Limb (tissue), 2 donors: ENCODE results near the gene STAT5B.
"Not testable (repeated sequence)": the region's sequence is repeated elsewhere in the genome, so short reads cannot be mapped to it uniquely, and the experiment has no call there.

Source experiments
- DNase-seq, 2 donors: peaks; one replicate each; pipeline ENCODE4 v3.0.0-alpha.2; 2016; ENCODE audit errors: extremely low spot score in 2 of 2

The STAT5B gene

DNA sequence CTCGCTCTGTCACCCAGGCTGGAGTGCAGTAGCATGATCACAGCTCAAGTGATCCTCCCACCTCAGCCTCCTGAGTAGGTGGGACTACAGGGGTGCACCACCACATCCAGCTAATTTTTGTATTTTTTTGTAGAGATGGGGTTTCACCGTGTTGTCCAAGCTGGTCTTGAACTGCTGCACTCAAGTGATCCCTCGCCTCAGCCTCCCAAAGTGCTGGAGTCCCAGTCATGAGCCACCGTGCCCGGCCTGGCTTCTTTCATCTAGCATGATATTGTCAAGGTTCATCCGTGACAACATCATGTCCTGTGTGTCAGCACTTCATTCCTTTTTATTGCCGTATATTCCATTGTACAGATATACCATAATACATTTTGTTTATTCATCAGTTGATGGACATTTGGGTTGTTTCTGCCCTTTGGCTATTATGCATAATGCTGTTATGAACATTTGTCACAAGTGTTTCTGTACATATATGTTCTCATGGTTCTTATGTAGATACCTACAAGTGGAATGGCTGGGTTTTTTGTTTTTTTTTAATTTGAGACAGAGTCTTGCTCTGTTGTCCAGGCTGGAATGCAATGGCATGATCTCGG is 78.5 kb downstream of the STAT5B start:
- no peak for DNase-seq

DNA sequence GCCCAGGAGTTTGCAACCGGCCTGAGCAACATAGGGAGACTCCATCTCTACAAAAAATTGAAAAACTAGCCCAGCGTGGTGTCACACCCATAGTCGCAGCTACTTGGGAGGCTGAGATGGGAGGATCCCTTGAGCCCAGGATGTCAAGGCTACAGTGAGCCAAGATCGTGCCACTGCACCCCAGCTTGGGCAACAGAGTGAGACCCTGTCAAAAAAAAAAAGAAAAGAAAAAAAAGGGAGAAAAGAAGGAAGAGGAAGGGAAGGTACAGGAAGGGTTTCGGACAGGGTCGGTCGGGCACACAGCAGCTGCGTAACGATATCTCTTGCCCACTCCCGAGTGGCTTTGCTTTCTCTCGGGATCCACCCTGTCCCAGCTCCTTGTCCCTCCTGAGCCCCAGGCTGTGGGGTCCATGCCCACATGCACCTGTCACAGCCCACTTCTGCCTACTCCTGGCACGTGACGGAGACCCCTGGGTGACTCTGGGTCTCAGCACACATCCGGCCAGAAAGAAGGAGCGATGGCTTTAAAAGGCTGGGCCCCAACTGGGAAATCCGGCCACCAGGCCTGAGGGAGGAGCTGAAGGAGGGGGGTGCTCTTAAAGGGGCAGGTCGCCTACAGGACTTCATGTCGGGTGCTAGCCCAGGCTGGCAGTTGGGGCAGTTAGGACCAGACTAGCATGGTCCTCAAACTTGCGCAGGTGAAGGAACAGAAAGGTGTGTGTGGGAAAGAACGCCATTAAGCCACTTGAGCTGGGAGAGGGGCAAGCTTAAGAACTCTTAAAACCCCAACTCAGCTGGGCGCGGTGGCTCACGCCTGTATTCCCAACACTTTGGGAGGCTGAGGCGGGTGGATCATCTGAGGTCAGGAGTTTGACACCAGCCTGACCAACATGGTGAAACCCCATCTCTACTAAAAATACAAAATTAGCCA is 82.0 kb downstream of the STAT5B start, which contains the start of gene GHDC:
Gene GHDC, minus strand, starts transcription at position 526 of the 931 bp plus-strand sequence. CDS start 913 bp downstream, outside the sequence.
- DNase-seq = peak; percentile 77 to 83

DNA sequence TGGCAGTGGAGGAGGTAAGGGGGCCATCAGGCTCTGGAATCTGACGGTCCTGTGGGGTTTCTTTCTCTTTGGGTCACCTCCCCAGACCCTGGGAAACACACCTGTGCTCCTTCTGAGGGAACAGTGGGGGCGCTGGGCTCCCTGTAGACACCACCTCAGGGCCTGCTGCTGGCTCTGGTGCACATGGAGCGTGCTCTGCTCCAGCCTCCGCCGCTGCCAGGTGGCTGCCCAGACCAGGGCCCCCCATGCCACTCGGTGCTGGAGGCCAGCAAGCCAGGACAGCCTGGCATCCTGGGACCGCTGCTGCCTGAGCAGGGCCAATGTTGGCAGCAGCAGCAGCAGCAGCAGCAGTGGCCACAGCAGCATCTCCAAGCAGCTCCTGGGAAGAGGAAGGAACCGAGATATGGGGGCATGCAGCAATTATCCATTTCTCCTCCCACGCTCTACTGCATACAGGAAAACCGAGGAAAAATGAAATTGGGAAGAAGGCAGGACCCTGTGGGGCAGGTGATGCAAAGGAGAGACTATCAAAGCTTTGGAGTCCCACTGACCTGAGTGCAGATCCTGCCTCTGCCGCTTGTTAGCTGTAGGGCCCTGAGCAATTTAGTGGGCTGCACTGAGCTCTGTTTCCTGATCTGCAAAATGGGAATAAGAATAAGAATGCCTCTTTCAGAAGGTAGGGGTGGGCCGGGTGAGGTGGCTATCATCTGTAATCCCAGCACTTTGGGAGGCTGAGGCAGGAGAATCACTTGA is 82.8 kb downstream of the STAT5B start:
- DNase-seq = no peak

DNA sequence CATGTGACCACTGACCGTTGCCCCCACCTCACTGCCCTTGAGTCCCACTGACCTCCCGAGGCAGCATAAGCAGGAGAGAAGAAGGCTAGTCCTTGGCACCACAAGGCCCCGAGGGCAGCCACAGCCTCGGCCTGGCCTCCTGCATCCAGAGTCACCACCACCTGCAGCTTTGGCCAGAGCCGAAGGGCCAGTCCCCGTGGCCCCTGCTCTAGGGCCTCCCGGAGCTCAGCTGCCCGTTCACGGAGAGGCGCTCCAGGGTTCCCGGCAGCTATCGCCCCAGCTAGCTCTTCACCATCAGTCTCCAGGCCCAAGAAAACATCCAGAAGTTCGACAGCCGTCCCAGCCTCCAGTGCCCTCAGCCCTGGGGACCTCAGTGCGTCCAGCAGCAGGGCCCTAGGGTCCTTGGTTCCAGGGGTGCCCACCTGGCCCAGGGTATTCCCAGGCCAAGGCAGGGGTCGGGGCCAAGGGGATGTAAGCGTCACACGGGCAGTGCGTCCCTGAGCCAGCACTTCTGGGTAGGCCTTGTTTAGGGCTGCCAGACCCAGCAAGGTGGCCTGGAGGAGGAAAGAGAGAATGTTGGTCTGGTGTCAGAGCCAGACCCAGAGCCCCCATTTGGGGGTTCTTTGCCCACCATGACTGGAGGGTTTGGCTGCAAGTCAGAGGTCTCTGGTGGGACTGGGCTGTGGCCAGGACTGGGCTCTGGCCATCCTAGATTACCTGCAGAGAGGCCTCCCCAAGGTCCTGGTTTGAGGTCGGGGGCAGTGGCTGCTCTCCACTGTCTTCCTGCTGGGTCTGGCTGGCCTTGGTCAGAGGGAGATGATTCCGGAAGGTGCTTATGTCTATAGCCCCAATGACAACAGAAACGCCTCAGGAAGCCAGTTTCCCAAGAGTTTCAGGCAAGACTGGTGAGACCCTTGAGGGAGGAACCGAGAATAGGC is 83.7 kb downstream of the STAT5B start:
- DNase-seq = no peak

DNA sequence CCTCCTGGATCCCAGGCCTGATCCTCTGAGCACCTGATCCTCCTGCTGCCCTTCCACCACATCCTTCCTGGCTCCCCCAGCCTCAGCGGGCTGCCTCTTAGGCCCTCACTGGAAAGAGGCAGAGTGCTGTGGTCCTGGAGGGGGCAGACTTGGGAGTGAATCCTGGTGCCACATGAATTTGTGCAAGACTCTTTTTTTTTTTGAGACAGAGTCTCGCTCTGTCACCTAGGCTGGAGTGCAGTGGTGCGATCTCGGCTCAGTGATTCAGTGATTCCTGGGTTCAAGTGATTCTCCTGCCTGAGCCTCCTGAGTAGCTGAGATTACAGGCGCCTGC is 84.9 kb downstream of the STAT5B start:
- no peak for DNase-seq

DNA sequence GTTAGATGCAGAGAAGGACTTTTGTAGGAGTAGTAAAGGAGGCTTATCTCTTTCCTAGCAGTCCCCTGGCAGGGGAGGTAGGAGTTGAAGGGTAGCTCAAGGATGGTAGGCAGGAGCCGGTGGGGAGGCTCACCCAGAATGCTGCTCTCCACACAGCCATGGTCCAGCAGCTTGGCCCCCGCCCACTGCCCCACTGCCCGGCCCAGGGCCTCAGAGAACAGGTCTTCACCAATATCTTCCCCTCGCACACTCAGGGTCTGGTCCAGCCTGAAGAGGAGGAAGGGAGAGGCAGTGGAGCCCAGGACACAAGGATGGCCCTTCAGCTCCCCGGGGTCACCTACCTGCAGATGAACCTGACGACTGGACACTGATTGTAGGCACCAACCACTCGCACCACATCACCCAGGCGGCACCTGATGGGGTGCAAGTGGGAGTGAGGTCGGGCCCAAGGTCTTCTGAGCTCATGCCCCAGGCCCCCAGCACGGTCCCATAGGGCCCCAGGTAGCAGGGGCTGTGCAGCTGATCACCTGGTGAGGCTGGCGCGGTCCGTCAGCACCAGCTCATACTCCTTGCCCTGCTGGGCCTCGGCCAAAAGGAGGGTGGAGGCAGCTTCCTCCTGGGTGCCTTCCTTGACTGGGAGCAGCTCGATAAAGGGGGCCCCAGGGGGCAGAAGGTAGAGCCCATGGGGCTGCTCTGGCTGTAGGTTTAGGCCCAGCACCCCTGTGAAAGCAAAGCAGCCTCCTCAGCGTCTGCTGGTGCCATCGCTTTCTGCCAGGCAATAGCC is 85.5 kb downstream of the STAT5B start:
- DNase-seq = no peak

DNA sequence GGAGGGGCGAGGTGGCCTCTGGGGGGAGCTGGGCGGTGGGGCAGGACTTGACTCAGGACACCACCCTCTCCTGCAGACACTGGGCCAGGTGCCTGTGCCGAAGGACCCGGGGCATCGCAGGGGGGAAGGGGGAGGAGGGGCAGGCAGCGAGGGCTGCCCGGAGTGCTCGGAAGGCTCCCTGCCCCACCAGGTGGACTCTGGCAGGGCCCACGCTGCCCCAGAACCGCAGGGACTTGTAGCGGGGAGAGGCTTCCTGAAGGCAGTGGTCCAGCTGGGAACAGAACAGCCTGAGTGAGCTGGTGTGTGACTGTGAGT is 86.6 kb downstream of the STAT5B start:
- no peak for DNase-seq

DNA sequence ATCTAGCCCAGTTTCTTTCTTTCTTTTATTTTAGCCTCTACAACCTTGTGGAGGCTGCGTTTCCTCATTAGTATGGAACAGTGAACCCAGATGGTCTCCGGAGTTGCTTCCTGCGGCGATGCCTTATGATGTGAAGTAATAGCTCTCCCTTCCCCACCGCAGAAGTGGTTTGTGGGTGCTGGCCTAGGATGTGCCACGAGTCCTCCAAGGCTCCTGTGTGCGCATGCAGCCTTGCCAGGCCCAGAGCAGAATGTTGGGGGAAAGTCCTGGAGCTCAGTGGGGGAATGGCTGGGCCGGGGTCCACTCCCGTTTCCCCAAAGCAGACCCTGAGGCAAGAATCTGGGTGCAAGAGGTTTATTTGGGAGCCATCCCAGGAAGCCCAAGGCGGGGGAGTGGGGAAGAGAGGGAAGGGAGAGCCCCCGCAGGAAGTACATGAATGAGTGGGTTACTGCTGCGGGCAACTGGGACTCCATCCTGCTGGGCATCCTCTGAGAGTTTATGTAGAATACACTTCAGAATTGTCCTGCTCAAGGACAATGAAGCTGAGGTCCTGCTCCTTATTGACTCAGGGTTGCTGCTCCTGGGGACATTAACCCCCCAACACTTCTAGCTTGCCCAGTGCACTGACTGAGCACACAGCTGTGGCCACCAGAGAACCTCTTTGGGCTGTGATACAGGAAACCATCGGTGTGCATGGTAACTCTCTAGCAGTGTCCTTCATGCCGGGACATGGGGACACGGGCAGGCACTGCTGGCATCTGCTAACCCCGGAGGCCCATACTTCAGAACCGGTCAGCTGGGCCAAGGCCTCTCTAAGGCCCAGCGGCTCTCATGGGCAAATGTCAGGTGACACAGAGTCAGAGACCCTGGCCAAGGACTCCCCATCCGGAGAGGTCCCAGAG is 87.2 kb downstream of the STAT5B start:
- no peak for DNase-seq

DNA sequence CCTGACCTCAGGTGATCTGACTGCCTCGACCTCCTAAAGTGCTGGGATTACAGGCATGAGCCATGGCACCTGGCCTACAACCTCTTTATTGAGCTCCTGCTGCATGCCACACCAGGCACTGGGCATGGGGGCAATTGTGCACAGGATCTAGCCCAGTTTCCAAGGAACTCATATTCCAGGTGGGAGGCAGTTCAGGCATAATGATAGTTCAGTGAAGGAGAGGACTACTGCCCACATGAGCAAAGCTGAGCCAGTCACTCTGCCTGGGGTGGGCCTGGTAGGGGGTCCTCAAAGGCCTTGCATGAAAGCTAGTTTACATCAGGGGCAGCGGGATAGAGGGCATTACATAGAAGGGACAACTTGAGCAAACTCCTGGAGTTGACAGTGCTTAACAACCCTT is 88.4 kb downstream of the STAT5B start:
- DNase-seq = no peak

DNA sequence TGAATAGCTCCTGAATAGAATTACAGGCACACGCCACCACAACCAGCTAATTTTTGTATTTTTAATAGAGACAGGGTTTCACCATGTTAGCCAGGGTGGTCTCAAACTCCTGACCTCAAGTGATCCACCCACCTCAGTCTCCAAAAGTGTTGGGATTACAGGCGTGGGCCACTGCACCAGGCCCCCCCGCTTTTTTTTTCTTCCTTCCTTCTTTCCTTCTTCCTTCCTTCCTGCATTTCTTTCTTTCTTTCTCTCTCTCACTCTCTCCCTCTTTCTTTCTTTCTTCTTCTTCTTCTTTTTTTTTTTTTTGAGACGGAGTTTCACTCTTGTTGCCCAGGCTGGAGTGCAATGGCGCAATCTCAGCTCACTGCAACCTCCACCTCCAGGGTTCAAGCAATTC is 90.0 kb downstream of the STAT5B start:
- not testable (repeated sequence) for DNase-seq

DNA sequence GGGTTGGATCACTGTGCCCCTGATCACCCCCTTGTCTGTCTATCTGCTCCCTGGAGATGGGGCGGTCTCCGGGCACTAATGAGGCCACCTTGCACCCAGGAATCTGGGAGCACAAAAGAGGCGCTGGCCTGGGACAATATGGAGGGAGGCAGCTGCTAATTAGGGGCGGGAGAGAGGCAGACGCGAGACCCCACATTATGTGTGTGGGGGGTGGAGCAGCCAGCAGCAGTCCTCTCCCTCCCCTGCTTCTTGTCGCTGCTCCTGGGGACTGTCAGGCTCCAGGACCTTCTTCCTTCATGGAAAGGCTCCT is 90.6 kb downstream of the STAT5B start:
- peak in 1 of 2 donors; percentile 21 for DNase-seq

DNA sequence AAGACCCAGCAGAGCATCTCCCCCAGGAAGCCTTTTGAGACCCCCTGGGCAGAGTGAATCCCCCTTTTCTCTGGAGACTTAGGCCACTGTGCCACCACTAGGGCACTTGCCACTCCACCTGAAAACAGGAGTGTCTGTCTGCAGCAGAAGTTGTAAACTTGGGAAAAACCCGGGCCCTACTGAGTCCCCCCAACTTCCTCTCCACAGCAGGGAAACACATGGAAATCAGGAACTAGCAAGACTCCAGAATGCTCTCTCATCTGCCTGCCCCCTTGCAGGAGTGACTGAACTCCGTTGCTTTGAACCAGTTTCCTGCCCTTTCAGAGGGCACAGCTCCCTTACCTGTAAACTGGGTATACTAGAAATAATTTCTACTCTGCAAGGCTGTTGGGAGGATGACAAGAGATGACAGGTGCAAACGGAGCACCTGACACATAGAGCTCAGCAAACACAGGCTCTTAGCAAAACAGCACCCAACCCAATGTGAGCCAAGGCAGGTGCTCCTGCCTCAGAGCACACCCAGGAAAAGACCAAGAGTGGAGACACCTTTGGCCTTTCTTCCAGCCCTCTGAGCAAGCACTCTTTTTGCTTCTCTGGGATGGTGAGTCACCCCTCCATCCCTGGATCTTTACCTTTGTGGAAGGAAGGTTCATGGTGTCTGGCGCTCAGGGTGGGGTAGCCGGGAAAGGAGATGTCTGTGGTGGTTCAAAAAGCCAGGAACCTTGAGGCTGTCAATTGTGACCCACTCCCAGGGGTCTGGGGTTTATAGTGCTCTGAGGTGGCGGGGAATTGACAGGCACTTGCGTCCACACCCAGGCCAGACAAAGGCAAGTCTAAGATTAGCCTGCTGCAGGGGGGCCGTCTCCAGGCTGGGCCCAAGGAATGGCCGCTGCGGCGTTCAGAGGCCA is 91.2 kb downstream of the STAT5B start, which contains the start of gene HCRT:
Gene HCRT, minus strand, starts transcription at position 740 of the 908 bp plus-strand sequence. Its CDS starts 87 bp downstream, at position 653.
- no peak for DNase-seq

DNA sequence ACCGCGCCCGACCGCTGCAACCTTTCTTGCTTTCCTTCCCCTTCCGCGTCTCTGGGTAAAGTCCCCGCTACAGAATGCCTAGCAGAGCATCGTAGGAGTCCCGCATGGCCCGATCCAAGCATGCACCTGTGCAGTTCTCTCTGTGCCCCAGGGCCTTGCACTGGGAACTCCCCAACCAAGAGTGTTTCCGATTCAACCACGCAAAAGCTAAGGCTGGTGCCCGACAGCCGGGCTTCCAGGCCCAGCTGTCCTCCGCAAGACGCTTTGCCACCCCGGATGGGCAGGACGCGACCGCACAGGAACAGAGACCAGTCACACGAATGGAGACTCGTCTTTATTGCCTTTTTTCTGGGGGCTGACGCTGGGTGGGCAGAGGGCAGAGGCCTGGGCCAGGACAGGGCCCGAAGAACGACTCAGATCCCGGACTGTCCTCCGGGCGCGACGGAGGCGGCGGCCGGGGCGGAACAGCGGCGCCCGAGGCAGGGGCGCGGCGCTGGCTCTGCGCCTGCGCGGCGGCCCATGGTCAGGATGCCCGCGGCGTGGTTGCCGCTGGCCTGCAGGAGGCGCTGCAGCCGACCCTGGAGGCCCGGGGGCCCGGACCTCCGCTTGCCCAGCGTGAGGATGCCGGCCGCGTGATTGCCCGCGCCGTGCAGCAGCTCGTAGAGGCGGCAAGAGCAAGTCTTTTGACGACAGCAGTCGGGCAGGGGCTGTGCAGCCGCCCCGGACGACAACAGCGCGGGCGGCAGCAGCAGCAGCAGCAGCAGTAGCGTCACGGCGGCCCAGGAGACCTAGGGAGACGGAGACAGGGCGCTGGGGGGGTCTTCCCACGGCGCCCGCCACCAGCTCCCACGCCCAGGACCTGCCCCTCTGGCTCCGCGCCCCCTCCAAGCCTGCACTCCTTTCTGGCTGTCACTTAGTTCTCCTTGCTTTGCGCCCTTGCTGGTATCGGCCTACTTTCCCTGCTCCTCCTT is 92.2 kb downstream of the STAT5B start:
- peak; percentile 55 to 83 for DNase-seq

DNA sequence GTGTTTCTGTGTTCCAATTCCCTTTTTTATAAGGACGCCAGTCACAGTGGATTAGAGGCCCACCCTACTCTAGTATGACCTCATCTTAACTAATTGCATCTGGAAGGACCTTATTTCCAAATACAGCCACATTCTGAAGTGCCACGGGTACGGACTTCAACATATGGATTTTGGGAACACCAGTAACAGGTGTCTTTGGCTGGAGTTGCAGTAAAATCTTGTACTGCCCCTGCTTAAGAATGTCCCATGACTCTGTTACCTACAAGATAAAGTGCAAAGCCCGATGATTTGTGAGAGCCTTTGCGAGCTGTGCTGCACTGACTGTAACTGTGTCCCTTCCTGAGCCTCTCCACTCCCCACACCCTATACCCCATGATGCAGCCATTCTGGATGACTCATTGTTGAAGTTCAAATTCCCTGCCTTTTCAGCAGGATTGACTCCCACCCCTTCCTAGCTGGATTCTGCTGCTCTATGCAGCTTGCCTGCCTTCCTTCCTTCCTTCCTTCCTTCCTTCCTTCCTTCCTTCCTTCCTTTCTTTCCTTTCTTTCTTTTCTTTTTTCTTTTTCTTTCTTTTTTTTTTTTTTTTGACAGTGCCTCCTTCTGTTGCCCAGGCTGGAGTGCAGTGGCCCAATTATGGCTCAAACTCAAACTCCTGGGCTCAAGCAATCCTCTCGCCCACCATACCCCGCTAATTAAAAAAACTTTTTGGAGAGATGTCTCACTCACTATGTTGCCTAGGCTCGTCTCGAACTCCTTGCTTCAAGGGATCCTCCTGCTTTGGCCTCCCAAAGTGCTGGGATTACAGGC is 93.1 kb downstream of the STAT5B start:
- DNase-seq = no peak

DNA sequence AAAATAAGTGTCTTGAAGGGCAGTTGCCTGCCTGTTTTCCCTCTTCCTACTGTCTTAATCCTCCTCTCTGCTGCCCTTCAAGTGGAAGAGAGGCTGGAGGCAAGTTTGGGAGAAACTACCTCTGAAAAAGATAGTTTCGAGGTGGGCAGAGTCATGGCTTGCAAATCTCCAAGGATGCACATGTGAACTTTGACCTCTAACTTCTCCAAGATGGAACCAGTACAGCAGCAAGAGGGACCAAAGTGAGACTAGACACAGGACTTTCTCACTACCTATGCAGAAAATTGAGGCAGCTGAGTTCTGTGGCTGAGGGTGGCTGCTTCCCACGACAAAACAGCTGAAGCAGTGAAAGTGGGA is 94.4 kb downstream of the STAT5B start:
- no peak for DNase-seq
